Mesothelial cell of epicardium (in vitro differentiated cells): ENCODE measurements around the gene CLN3. TPM values are rescaled to one million over a fixed set of nuclear protein-coding genes. Genes with fewer than 3 reads are reported as not detected.
"Not testable (repeated sequence)": the region's sequence is repeated elsewhere in the genome, so short reads cannot be mapped to it uniquely, and the experiment has no call there.

Experiments used
- DNase-seq, 2 experiments: peaks; one replicate each; pipeline ENCODE4 v3.0.0; 2021; ENCODE audit warnings: low spot score in 2 of 2; ENCODE audit not compliant: unreplicated experiment in 2 of 2
- H3K27ac Mint-ChIP-seq: 2 replicates; pipeline ENCODE4 v1.8.0; 2021; ENCODE audit warnings: mixed read lengths
- H3K27me3 Mint-ChIP-seq: 2 replicates; pipeline ENCODE4 v1.8.0; 2021; ENCODE audit warnings: low read depth, mixed read lengths
- H3K36me3 Mint-ChIP-seq: 2 replicates; pipeline ENCODE4 v1.8.0; 2021; ENCODE audit warnings: mixed read lengths
- H3K4me1 Mint-ChIP-seq: 2 replicates; pipeline ENCODE4 v1.8.0; 2021; ENCODE audit warnings: mixed read lengths
- H3K4me3 Mint-ChIP-seq: 2 replicates; pipeline ENCODE4 v1.8.0; 2021; ENCODE audit warnings: mild to moderate bottlenecking, moderate library complexity, mixed read lengths
- H3K9me3 Mint-ChIP-seq: 2 replicates; pipeline ENCODE4 v1.8.0; 2021; ENCODE audit warnings: mixed read lengths
- CTCF ChIP-seq: fragments of 200-600 bp; sonication (generic); IDR thresholded peaks from one replicate; pipeline ENCODE4 v1.5.0; 2021; ENCODE audit warnings: antibody characterized with exemption; ENCODE audit not compliant: unreplicated experiment
- total RNA-seq: library from RNA; stranded (reverse); gene quantifications from 3 replicates; pipeline ENCODE4 v1.2.1, GENCODE V29; 2021

CLN3 gene
- total RNA-seq, 1 donor from 2014 or later: 30.9 TPM

- no peak for TF ChIP-seq CTCF
- H3K27me3 Mint-ChIP-seq: no peaks in the 10 kb centered on the region
- no peak overlapping the region for H3K4me3 Mint-ChIP-seq
- peaks cover 23% of the 10 kb centered on the region for H3K36me3 Mint-ChIP-seq
- H3K9me3 Mint-ChIP-seq: no peaks in the 10 kb centered on the region
- no peaks in the 10 kb centered on the region for H3K4me1 Mint-ChIP-seq
- H3K27ac Mint-ChIP-seq: no peak overlapping the region
- no peak for DNase-seq
Measured at GRCh38 chr16:28486266-28486665, 5.6 kb downstream of the CLN3 start.

GRCh38 chr16:28483361-28483760 is 8.5 kb downstream of the CLN3 start:
- not testable (repeated sequence) for H3K4me1 Mint-ChIP-seq, H3K27me3 Mint-ChIP-seq, H3K27ac Mint-ChIP-seq, DNase-seq, H3K9me3 Mint-ChIP-seq, H3K4me3 Mint-ChIP-seq
- peaks cover 20% of the 10 kb centered on the region for H3K36me3 Mint-ChIP-seq

- no peak for DNase-seq
- peaks cover 19% of the 10 kb centered on the region for H3K36me3 Mint-ChIP-seq
- H3K9me3 Mint-ChIP-seq: no peaks in the 10 kb centered on the region
- no peaks in the 10 kb centered on the region for H3K27me3 Mint-ChIP-seq
- no peaks in the 10 kb centered on the region for H3K4me1 Mint-ChIP-seq
- no peak overlapping the region for H3K4me3 Mint-ChIP-seq
- no peak overlapping the region for H3K27ac Mint-ChIP-seq
- TF ChIP-seq CTCF: no peak
Measured at GRCh38 chr16:28482026-28482425, 9.8 kb downstream of the CLN3 start.

GRCh38 chr16:28478506-28479180 is 13.2 kb downstream of the CLN3 start:
- no peak overlapping the region for H3K27ac Mint-ChIP-seq
- no peaks in the 10 kb centered on the region for H3K27me3 Mint-ChIP-seq
- H3K4me3 Mint-ChIP-seq: no peak overlapping the region
- no peak for TF ChIP-seq CTCF
- no peaks in the 10 kb centered on the region for H3K9me3 Mint-ChIP-seq
- no peaks in the 10 kb centered on the region for H3K4me1 Mint-ChIP-seq
- H3K36me3 Mint-ChIP-seq: peaks cover 29% of the 10 kb centered on the region
- no peak for DNase-seq

GRCh38 chr16:28477311-28477920 is 14.5 kb downstream of the CLN3 start:
- no peaks in the 10 kb centered on the region for H3K27me3 Mint-ChIP-seq
- TF ChIP-seq CTCF: no peak
- H3K9me3 Mint-ChIP-seq: no peaks in the 10 kb centered on the region
- H3K27ac Mint-ChIP-seq: no peak overlapping the region
- H3K36me3 Mint-ChIP-seq: peaks cover 29% of the 10 kb centered on the region
- H3K4me1 Mint-ChIP-seq: no peaks in the 10 kb centered on the region
- H3K4me3 Mint-ChIP-seq: no peak overlapping the region
- no peak for DNase-seq

- Mint-ChIP-seq H3K36me3 (peaks cover 29% of the 10 kb centered on the region), H3K27ac (no peak overlapping the region), H3K27me3 (no peaks in the 10 kb centered on the region), H3K4me1 (no peaks in the 10 kb centered on the region), H3K9me3 (no peaks in the 10 kb centered on the region), H3K4me3 (no peak overlapping the region)
- TF ChIP-seq CTCF: no peak
- DNase-seq: no peak
Measured at GRCh38 chr16:28475221-28475620, 16.7 kb downstream of the CLN3 start.
